ENCODE results near the gene PFDN1. TPM values are rescaled to one million over a fixed set of nuclear protein-coding genes. Genes with fewer than 3 reads are reported as not detected.
"Not testable (repeated sequence)": the region's sequence is repeated elsewhere in the genome, so short reads cannot be mapped to it uniquely, and the experiment has no call there.

Gene PFDN1
- total and polyA plus RNA-seq, 2 donors = 40.6 to 86.5 TPM

DNA sequence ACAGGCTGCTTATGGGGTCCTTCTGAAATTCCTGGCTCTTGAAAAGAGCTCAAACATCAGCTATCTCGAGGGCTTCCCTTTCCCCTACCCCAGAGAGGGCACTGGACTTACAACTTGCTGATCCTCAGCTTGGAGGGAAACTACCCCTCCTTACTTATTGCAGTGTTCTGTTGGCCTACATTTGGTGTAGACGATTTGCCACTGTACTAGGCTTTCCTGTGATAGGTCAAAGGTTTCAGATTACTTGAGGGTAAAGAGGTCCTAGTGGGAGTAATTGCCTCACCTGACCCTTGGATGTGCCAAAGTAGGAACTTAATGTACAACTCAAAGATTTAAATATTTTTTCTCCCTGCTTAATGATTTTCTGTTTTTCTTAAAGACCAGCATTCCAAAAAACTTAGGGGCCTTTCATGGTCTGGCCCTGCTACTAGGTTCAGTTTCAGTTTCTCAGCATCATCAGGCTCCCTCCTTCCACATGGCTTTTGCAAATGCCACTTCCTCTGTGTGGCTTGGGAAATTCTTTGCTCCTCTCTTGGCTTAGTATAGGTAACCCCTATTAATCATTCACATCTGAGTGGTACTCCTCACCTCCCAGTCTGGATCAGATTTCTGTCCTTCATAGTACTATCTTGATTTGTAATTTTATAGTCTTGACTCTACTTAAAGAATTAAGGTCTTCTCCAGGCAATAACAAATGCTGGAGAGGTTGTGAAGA is 95.5 kb downstream of the PFDN1 start:
- H3K4me3 ChIP-seq (ENCODE audit: low read depth, low read length) = no peak overlapping the region
- no peaks in the 10 kb centered on the region for H3K4me1 ChIP-seq (ENCODE audit: insufficient read depth)
- 53% methylated on average over 2 of the region's 2 CpGs for WGBS
- no peak for DNase-seq (ENCODE audit: extremely low spot score)
- H3K27ac ChIP-seq (ENCODE audit: low read depth) = no peak overlapping the region
- H3K36me3 ChIP-seq (ENCODE audit: insufficient read depth) = peaks cover 2% of the 10 kb centered on the region

DNA sequence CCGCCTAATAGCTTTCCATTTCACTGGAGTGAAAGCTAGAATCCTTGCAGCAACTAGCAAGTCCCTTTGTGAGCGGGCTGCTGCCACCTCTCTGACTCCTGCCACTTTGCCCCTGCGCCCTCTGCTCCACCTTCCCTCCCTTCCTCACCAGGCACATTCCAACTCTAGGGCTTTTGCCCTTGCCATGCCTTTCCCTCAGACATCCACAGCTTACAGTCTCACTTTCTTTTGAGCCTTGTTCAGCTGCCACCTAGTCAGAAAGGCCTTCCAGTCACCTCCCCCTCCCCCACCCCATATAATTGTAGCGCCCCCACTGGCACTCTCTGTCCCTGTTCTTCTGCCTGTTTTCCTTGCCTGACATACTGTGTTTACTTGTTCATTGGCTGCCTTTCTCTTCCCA is 96.9 kb downstream of the PFDN1 start:
- DNase-seq (ENCODE audit: extremely low spot score) = no peak
- H3K4me1 ChIP-seq (ENCODE audit: insufficient read depth) = no peaks in the 10 kb centered on the region
- H3K36me3 ChIP-seq (ENCODE audit: insufficient read depth) = no peaks in the 10 kb centered on the region
- no peak overlapping the region for H3K4me3 ChIP-seq (ENCODE audit: low read depth, low read length)
- no peak overlapping the region for H3K27ac ChIP-seq (ENCODE audit: low read depth)
- 83% methylated on average over 4 of the region's 4 CpGs for WGBS

DNA sequence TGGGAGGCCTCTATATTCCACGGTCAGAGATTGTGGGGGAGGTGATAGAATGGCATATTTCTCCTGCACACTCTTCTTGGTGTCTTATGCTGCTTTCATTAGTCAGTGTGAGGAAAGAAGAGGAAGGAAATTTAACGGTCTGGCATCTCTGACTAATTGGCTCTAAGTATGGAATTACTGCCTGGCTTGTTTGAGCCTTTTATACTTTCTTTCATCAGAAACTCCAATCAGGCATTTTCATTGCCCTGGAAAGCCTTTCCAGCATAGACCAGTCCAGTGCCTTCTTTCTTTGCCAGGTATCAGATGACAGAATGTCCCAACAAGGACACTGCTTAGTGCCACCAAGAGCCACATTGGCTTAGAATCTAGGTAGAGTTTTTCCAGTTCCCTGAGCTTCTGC is 97.7 kb downstream of the PFDN1 start:
- H3K4me1 ChIP-seq (ENCODE audit: insufficient read depth) = no peaks in the 10 kb centered on the region
- WGBS = 60% methylated on average over 2 of the region's 2 CpGs
- DNase-seq (ENCODE audit: extremely low spot score) = no peak
- H3K4me3 ChIP-seq (ENCODE audit: low read depth, low read length) = no peak overlapping the region
- no peaks in the 10 kb centered on the region for H3K36me3 ChIP-seq (ENCODE audit: insufficient read depth)
- H3K27ac ChIP-seq (ENCODE audit: low read depth) = no peak overlapping the region

DNA sequence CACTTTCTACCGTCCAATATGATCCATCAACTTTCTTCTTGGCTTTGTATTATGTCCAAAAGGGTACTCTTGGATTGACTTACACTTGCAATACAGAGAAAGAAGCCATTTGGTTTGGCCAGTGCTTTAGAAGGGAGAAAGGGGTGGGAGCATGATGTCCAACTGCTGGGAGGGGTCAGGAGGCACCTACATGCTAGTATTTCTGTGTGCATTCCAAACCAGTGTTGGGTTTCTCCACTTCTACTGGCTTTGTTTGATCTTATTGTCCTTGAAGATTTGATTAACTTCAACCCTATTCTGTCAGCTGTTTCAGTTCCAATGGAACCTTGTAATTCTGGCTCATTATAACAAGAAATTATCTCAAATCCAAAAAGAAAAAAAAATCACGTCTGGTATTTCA is 100.3 kb downstream of the PFDN1 start:
- DNase-seq (ENCODE audit: extremely low spot score) = no peak
- H3K36me3 ChIP-seq (ENCODE audit: insufficient read depth) = no peaks in the 10 kb centered on the region
- no peaks in the 10 kb centered on the region for H3K4me1 ChIP-seq (ENCODE audit: insufficient read depth)
- H3K27ac ChIP-seq (ENCODE audit: low read depth) = no peak overlapping the region
- H3K4me3 ChIP-seq (ENCODE audit: low read depth, low read length) = no peak overlapping the region
- WGBS = 77% methylated on average over 2 of the region's 2 CpGs

DNA sequence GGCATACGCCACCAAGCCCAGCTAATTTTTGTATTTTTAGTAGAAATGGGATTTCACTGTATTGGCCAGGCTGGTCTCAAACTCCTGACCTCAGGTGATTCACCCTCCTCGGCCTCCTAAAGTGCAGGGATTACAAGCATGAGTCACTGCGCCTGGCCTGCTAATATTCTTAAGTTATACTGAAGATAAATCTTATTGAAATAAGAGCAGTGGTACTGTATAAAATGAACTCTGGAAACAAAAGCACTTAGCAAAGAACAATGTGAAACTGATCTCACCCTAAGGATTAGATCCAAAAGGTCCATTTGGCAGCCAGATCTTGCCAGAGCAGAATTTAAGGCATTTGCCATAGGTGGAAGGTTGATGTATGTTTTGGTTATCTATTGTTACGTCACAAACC is 100.8 kb downstream of the PFDN1 start:
- Histone ChIP-seq H3K36me3 (ENCODE audit: insufficient read depth) (no peaks in the 10 kb centered on the region), H3K4me3 (ENCODE audit: low read depth, low read length) (no peak overlapping the region), H3K4me1 (ENCODE audit: insufficient read depth) (no peaks in the 10 kb centered on the region), H3K27ac (ENCODE audit: low read depth) (no peak overlapping the region)
- WGBS = 72% methylated on average over 4 of the region's 4 CpGs
- DNase-seq (ENCODE audit: extremely low spot score) = no peak

DNA sequence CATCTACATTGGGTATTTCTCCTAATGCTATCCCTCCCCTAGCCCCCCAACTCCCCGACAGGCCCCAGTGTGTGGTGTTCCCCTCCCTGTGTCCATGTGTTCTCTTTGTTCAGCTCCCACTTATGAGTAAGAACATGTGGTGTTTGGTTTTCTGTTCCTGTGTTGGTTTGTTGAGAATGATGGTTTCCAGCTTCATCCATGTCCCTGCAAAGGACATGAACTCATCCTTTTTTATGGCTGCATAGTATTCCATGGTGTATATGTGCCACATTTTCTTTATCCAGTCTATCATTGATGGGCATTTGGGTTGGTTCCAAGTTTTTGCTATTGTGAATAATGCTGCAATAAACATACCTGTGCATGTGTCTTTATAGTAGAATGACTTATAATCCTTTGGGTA is 104.0 kb downstream of the PFDN1 start:
- 91% methylated on average over 1 of the region's 1 CpG for WGBS
- not testable (repeated sequence) for DNase-seq (ENCODE audit: extremely low spot score); H3K4me1 ChIP-seq (ENCODE audit: insufficient read depth)

DNA sequence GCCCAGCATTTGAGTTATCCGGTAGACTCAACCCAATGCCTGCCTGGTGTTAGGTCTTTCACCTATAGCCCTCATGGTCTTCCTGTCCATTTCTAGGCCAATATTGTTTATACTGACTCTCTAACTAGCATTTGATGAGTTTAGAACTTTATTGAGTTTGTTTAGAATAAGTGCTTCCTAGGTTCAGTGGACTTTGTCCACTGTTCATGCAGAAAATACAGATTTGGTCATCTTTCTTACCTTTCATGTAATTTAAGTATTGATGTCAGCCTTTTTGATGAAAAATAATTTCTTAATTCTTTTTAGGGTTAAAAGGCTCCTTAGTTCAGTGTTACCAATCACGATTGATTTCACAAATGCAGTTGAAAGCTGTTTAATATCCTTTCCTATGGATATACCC is 105.9 kb downstream of the PFDN1 start:
- Histone ChIP-seq H3K36me3 (ENCODE audit: insufficient read depth) (no peaks in the 10 kb centered on the region), H3K4me3 (ENCODE audit: low read depth, low read length) (no peak overlapping the region), H3K27ac (ENCODE audit: low read depth) (no peak overlapping the region), H3K4me1 (ENCODE audit: insufficient read depth) (peaks cover 1% of the 10 kb centered on the region)
- 89% methylated on average over 2 of the region's 2 CpGs for WGBS
- DNase-seq (ENCODE audit: extremely low spot score) = no peak

More for the DNA sequence above, 104.0 kb downstream of the PFDN1 start:
- H3K27ac ChIP-seq (ENCODE audit: low read depth); H3K4me3 ChIP-seq (ENCODE audit: low read depth, low read length); H3K36me3 ChIP-seq (ENCODE audit: insufficient read depth): not testable (repeated sequence)

DNA sequence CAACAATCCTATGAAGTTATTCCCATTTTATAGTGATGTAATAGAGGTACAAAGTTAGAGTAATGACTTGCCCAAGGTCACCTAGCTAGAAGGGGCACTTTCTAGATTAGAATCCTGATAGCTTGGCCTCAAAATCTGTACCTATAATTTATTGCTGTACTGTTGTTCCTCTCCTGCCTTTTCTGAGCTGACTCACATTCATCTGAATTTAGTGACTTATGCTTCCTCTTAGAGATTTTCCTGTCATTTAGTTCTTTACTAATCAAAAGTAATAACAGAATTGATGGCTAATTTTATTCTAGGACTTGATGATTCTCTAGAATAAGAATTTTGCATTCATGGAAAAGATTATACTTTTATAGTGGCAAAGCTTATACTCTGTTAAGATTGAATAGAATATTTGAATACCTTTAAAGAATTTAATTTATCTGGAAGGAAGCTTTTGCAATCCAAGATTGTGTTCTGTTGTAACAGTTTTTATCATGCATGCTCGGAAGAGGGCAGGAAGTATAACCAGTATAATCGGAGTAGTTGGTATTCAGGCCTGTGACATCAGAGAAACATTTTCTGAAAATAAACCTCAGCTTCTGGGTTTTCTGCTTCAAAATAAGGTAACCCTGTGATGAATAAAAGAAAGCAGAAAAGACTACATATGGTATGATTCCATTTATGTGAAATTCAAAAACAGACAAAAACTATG is 106.6 kb downstream of the PFDN1 start:
- H3K4me3 ChIP-seq (ENCODE audit: low read depth, low read length) = no peak overlapping the region
- WGBS = 69% methylated on average over 2 of the region's 2 CpGs
- H3K36me3 ChIP-seq (ENCODE audit: insufficient read depth) = no peaks in the 10 kb centered on the region
- H3K4me1 ChIP-seq (ENCODE audit: insufficient read depth) = peaks cover 1% of the 10 kb centered on the region
- DNase-seq (ENCODE audit: extremely low spot score) = no peak
- no peak overlapping the region for H3K27ac ChIP-seq (ENCODE audit: low read depth)

Other genes starting within 250 kb of the PFDN1 start
- 34.5 TPM for gene PURA, start 189.0 kb downstream of the PFDN1 start, total RNA-seq
- 9.6 TPM for gene PURA, start 189.0 kb downstream of the PFDN1 start, polyA plus RNA-seq
- gene IGIP, start 177.2 kb downstream of the PFDN1 start, total RNA-seq = 25.0 TPM
- 9.0 TPM for gene IGIP, start 177.2 kb downstream of the PFDN1 start, polyA plus RNA-seq
- 7.8 TPM for gene CYSTM1, start 127.9 kb downstream of the PFDN1 start, total RNA-seq
- 65.2 TPM for gene CYSTM1, start 127.9 kb downstream of the PFDN1 start, polyA plus RNA-seq
- 9.7 TPM for gene HBEGF, start 43.5 kb upstream of the PFDN1 start, total RNA-seq
- gene HBEGF, start 43.5 kb upstream of the PFDN1 start, polyA plus RNA-seq = 13.5 TPM
- 0.11 TPM for gene SLC4A9, start 57.1 kb upstream of the PFDN1 start, total RNA-seq
- gene SLC4A9, start 57.1 kb upstream of the PFDN1 start, polyA plus RNA-seq = 0.06 TPM
- 219 TPM for gene ANKHD1, start 98.7 kb upstream of the PFDN1 start, total RNA-seq
- 53.4 TPM for gene ANKHD1, start 98.7 kb upstream of the PFDN1 start, polyA plus RNA-seq
- gene EIF4EBP3, start 244.6 kb upstream of the PFDN1 start, total RNA-seq = 0.69 TPM
- gene EIF4EBP3, start 244.6 kb upstream of the PFDN1 start, polyA plus RNA-seq = 33.2 TPM

Data from urinary bladder (tissue), 4 donors.